SH-SY5Y (cell line): ENCODE results near the gene BTNL8.

Source experiments
- GATA2 ChIP-seq: IDR thresholded peaks from 2 replicates; pipeline ENCODE4 v1.6.1; 2011; ENCODE audit warnings: mild to moderate bottlenecking, low read depth, low read length
- GATA3 ChIP-seq: IDR thresholded peaks from 2 replicates; pipeline ENCODE4 v1.6.1; 2011; ENCODE audit warnings: low read depth, mild to moderate bottlenecking, low read length, moderate library complexity

DNA sequence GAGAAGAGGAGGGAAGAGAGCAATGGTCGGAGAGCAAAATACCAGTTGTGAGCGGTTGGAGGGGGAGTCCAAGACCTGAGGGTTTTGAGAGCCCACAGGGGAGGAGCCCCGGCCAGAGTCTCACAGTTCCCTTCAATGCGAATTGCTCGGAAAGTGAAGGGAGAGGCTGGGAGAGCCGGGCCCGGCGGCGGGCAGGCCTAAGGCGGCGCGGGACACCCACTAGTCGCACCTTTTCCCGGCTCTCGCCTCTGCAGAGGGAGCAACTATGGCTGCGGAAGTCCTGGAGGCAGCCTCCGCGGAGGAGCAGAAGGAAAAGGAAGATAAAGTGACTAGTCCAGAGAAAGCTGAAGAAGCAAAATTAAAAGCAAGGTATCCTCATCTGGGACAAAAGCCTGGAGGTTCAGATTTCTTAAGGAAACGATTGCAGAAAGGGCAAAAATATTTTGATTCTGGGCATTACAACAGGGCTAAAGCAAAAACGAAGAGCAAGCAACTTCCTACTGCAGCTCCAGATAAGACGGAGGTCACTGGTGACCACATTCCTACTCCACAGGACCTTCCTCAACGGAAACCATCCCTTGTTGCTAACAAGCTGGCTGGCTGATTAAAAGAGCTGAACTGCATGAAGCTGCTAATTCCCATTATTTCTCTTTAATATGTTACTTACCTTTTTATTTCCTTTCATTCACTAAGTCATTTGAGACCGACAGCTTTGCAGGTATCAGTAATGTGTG lies 83.2 kb downstream of the BTNL8 start:
- TF ChIP-seq GATA2 = no peak
- TF ChIP-seq GATA3 = no peak
